Stomach (tissue), 9 donors: ENCODE results near the gene POLA1. TPM values are rescaled to one million over a fixed set of nuclear protein-coding genes. Genes with fewer than 3 reads are reported as not detected.

Source experiments
- DNase-seq, 2 donors: peaks; one replicate each; pipeline versions ENCODE4 v3.0.0 to v3.0.0-alpha.2; 2013 to 2019
- H3K27ac ChIP-seq, 5 donors: fragments of 200-600 bp in 4 of 5; sonication (generic) in 4 of 5; one replicate each; pipeline ENCODE4 v1.5.1; 2013 to 2019; ENCODE audit warnings: mild to moderate bottlenecking in 1 of 5, moderate library complexity in 1 of 5
- H3K27me3 ChIP-seq, 3 donors: fragments of 200-600 bp; sonication (generic); one replicate each; pipeline ENCODE4 v1.5.1; 2017 to 2019; ENCODE audit warnings: mixed run types in 1 of 3
- H3K36me3 ChIP-seq, 4 donors: fragments of 200-600 bp; sonication (generic); 1 replicate in 3 of 4; 2 replicates in 1 of 4; pipeline ENCODE4 v1.5.1; 2016 to 2019
- H3K4me1 ChIP-seq, 4 donors: fragments of 200-600 bp; sonication (generic); one replicate each; pipeline ENCODE4 v1.5.1; 2016 to 2019
- H3K4me3 ChIP-seq, 4 donors: fragments of 200-600 bp; sonication (generic) in 3 of 4; one replicate each; pipeline ENCODE4 v1.5.1; 2016 to 2019; ENCODE audit warnings: mild to moderate bottlenecking in 1 of 4
- H3K9me3 ChIP-seq, 4 donors: fragments of 200-600 bp; sonication (generic); one replicate each; pipeline ENCODE4 v1.5.1; 2016 to 2019
- CTCF ChIP-seq, 7 experiments: fragments of 450-650 bp in 4 of 7; fragments of 200-600 bp in 3 of 7; sonication (generic) in 3 of 7; IDR thresholded peaks; one replicate each; pipeline ENCODE4 v1.5.1; 2016 to 2019; ENCODE audit warnings: antibody characterized with exemption in 7 of 7, control low read depth in 2 of 7, mild to moderate bottlenecking in 1 of 7
- EP300 ChIP-seq: sonication (generic); formaldehyde crosslinking; IDR thresholded peaks from one replicate; pipeline ENCODE4 v1.6.1; 2017; ENCODE audit warnings: antibody characterized with exemption
- POLR2A ChIP-seq, 4 donors: fragments of 450-650 bp; IDR thresholded peaks; one replicate each; pipeline ENCODE4 v1.6.1; 2016; ENCODE audit warnings: antibody characterized with exemption in 4 of 4, control low read depth in 2 of 4, mild to moderate bottlenecking in 1 of 4, moderate library complexity in 1 of 4
- POLR2AphosphoS5 ChIP-seq, 3 donors: sonication (generic); formaldehyde crosslinking; IDR thresholded peaks; one replicate each; pipeline ENCODE4 v1.6.1; 2016; ENCODE audit warnings: antibody characterized with exemption in 3 of 3
- WGBS, 5 donors: extraction: QIAGEN DNeasy Blood & Tissue Kit in 3 of 5; methylation state at CpG; one replicate each; pipeline versions ENCODE4 v1.1.5 to v1.1.7; 2013 to 2018; 5-methylcytosine and 5-hydroxymethylcytosine counted together
- intact Hi-C: fragments of 100-400 bp; cut with DNase I; formaldehyde crosslinking; loops from one replicate; pipeline ENCODE4 v1.15.1; 2023; ENCODE audit warnings: low total_unique reads
- polyA plus RNA-seq, 3 donors: library from polyadenylated mRNA; stranded (reverse); fragments of 200-250 nt; gene quantifications; one replicate each; pipeline ENCODE4 v1.2.3, GENCODE V29; 2013
- total RNA-seq, 5 donors: library from RNA; depleted of rRNA; stranded (reverse); fragments of >200 nt; gene quantifications; one replicate each; pipeline versions ENCODE4 v1.1.0 to v1.2.3, GENCODE V29; 2014 to 2016
- donor health status: healthy with polysubstance abuse.
- donor health status: Bipolar disorder and iron deficiency.
- donor health status: healthy.

POLA1 gene
- total and polyA plus RNA-seq, 8 donors = 2.7 to 32.9 (median 8.9) TPM

- H3K4me1 ChIP-seq = no peaks in the 10 kb centered on the region
- no peak for DNase-seq
- intact Hi-C loops = no loop called here
- no peaks in the 10 kb centered on the region for H3K9me3 ChIP-seq
- no peak overlapping the region for H3K27ac ChIP-seq
- H3K4me3 ChIP-seq = no peak overlapping the region
- WGBS, 5 donors = 55 to 81% (median 73%) methylated on average over 2 to 4 of the region's 4 CpGs
- H3K27me3 ChIP-seq = no peaks in the 10 kb centered on the region
- no peaks in the 10 kb centered on the region for H3K36me3 ChIP-seq
- TF ChIP-seq EP300 (no peak), POLR2A (IDR thresholded peaks at IDR 0.05) (no peak), POLR2AphosphoS5 (IDR thresholded peaks at IDR 0.05) (no peak), CTCF (IDR thresholded peaks at IDR 0.05) (no peak)
Measured at GRCh38 chrX:24839331-24839730, 145.6 kb downstream of the POLA1 start.

DNA sequence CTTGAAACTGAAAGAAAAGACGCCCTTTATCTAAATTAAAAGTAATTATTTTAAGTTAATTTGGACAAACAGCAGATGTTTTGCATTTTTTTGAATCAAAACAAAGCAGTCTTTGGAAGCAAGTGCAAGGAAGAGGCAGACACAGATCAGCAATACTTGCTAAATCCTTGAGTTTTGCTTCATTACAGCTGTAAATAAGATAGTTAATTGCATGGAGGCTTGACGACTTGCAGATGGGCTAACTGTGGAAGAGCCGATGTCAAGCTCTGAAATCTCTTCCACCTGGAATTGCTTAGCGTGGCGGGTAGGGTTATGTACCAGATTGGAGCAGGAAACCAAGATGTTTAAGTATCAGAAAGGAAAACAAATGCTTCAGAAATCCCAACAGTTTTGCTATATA, 148.8 kb downstream of the POLA1 start:
- intact Hi-C loops = loop anchor here (10.0 kb wide), 1 partner anchor 302 kb away; no protein-coding TSS in a partner anchor
- peak in 1 of 2 donors; percentile 6 for DNase-seq
- Histone ChIP-seq H3K27me3 (no peaks in the 10 kb centered on the region), H3K4me1 (no peaks in the 10 kb centered on the region), H3K27ac (no peak overlapping the region), H3K9me3 (no peaks in the 10 kb centered on the region), H3K36me3 (no peaks in the 10 kb centered on the region), H3K4me3 (no peak overlapping the region)
- TF ChIP-seq EP300 (no peak), CTCF (IDR thresholded peaks at IDR 0.05) (no peak), POLR2A (IDR thresholded peaks at IDR 0.05) (no peak), POLR2AphosphoS5 (IDR thresholded peaks at IDR 0.05) (no peak)
- WGBS, 5 donors = 43 to 79% (median 60%) methylated on average over 5 of the region's 5 CpGs

- TF ChIP-seq POLR2A (IDR thresholded peaks at IDR 0.05) = no peak
- TF ChIP-seq EP300 = no peak
- no peak for TF ChIP-seq CTCF (IDR thresholded peaks at IDR 0.05)
- TF ChIP-seq POLR2AphosphoS5 (IDR thresholded peaks at IDR 0.05) = no peak
- no peaks in the 10 kb centered on the region for H3K27me3 ChIP-seq
- H3K4me1 ChIP-seq = no peaks in the 10 kb centered on the region
- intact Hi-C loops = loop anchor here (10.0 kb wide), 1 partner anchor 298 kb away; no protein-coding TSS in a partner anchor
- no peaks in the 10 kb centered on the region for H3K36me3 ChIP-seq
- H3K27ac ChIP-seq = no peak overlapping the region
- no peak overlapping the region for H3K4me3 ChIP-seq
- WGBS, 5 donors = 35 to 81% (median 66%) methylated on average over 3 of the region's 3 CpGs
- DNase-seq = peak in 1 of 2 donors; percentile 7
- no peaks in the 10 kb centered on the region for H3K9me3 ChIP-seq
Measured at GRCh38 chrX:24846550-24847150, 152.9 kb downstream of the POLA1 start.

- peaks cover 0 to 6% (median 0%) of the 10 kb centered on the region in 4 donors for H3K36me3 ChIP-seq
- no peak for DNase-seq
- no peaks in the 10 kb centered on the region for H3K27me3 ChIP-seq
- 75 to 98% (median 98%) methylated on average over 6 of the region's 6 CpGs for WGBS, 5 donors
- H3K27ac ChIP-seq = no peak overlapping the region
- no peaks in the 10 kb centered on the region for H3K9me3 ChIP-seq
- H3K4me1 ChIP-seq = no peaks in the 10 kb centered on the region
- TF ChIP-seq EP300 (no peak), POLR2A (IDR thresholded peaks at IDR 0.05) (no peak)
- intact Hi-C loops = no loop called here
- no peak overlapping the region for H3K4me3 ChIP-seq
Measured at GRCh38 chrX:24851289-24851688, 157.6 kb downstream of the POLA1 start.

DNA sequence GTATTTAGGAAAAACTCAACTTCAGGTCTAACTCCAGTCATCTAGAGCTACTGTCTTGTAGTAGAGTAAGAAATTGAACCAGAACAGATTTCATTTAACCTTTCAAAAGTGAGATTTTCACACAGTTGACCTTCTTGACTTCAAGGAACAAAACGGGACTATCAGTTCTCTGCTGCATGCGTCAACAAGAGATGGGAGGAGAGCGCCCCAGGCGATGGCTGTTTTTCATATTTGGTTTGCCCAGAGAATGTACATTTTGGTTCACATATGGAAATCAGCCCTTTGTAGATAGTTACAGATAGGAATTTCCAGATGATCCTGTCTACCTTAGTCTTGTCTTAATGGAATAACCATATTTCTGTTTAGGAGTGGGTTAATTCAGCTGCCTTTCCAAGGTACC, 158.1 kb downstream of the POLA1 start:
- 81 to 95% (median 86%) methylated on average over 4 of the region's 4 CpGs for WGBS, 5 donors
- Histone ChIP-seq H3K9me3 (no peaks in the 10 kb centered on the region), H3K27ac (no peak overlapping the region), H3K4me3 (no peak overlapping the region), H3K27me3 (no peaks in the 10 kb centered on the region), H3K36me3 (peaks cover 0 to 6% (median 0%) of the 10 kb centered on the region in 4 donors), H3K4me1 (no peaks in the 10 kb centered on the region)
- no peak for DNase-seq
- TF ChIP-seq EP300 = no peak
- TF ChIP-seq POLR2A (IDR thresholded peaks at IDR 0.05) = no peak
- TF ChIP-seq CTCF (IDR thresholded peaks at IDR 0.05) = no peak
- TF ChIP-seq POLR2AphosphoS5 (IDR thresholded peaks at IDR 0.05) = no peak
- intact Hi-C loops = no loop called here
